ENCODE data around the gene ODAD2. TPM values are rescaled to one million over a fixed set of nuclear protein-coding genes. Genes with fewer than 3 reads are reported as not detected.

The ODAD2 gene
- total and polyA plus RNA-seq, 2 donors (not counting 3 experiments of a cell fraction or from before 2014, with no cell fraction given), result 1.1 to 4.4 TPM

GRCh38 chr10:27794157-27794556, 204.7 kb downstream of the ODAD2 start:
- dilution Hi-C loops (cut with MboI; ENCODE audit: extremely low pct_ligation_motif_present, low sequenced_read_pairs) (no loop called here), intact Hi-C loops (cut with micrococcal nuclease) (no loop called here)
- no TSS peak for BruUV-seq (replicated peaks)
- Histone ChIP-seq H3K4me3 (replicated peaks in 1 of 3; ENCODE audit: insufficient read depth in 1 of 3, low read depth in 1 of 3, low read length in 3 of 3) (no peak overlapping the region), H4K20me1 (replicated peaks; ENCODE audit: control insufficient read depth, extremely low read depth, insufficient read depth, low read length) (no peaks in the 10 kb centered on the region), H3K27me3 (ENCODE audit: control insufficient read depth in 2 of 2, insufficient read depth in 2 of 2, low read length in 2 of 2) (peaks cover 8 to 11% of the 10 kb centered on the region in 2 experiments), H3K79me2 (ENCODE audit: control insufficient read depth, insufficient read depth, low read length) (no peaks in the 10 kb centered on the region), H3K4me1 (ENCODE audit: control insufficient read depth, extremely low read depth, insufficient read depth, low read length) (no peaks in the 10 kb centered on the region), H3K9ac (replicated peaks; ENCODE audit: extremely low read depth, insufficient read depth, low read length) (no peak overlapping the region), H3K4me2 (ENCODE audit: insufficient read depth, low read length) (no peak overlapping the region), H3K9me3 (replicated peaks; ENCODE audit: control insufficient read depth, insufficient read depth, low read length) (no peaks in the 10 kb centered on the region), H2AFZ (ENCODE audit: low read depth, low read length) (no peak overlapping the region), H3K36me3 (ENCODE audit: control insufficient read depth in 2 of 2, extremely low read depth in 1 of 2, insufficient read depth in 2 of 2, low read length in 2 of 2) (no peaks in the 10 kb centered on the region), H3K27ac (ENCODE audit: insufficient read depth, low read depth, low read length) (no peak overlapping the region), H3K9me1 (replicated peaks; ENCODE audit: control insufficient read depth, extremely low read depth, insufficient read depth, low read length) (no peaks in the 10 kb centered on the region)
- DNase-seq (ENCODE audit: low read depth, low spot score), result no peak
- no peak for FAIRE-seq
- CTCF ChIA-PET, result interaction anchor here (1.6 kb wide), 1 partner anchor 10 kb away, joined by 4 read pairs; no protein-coding TSS in a partner anchor
- POLR2A ChIA-PET, result no interaction called here
- TF ChIP-seq CTCF (IDR thresholded peaks at IDR 0.05; ENCODE audit: extremely low read depth in 1 of 2, insufficient read depth in 1 of 2, low read depth in 1 of 2, low read length in 2 of 2) (no peak), EZH2 (IDR thresholded peaks at IDR 0.05; ENCODE audit: borderline replicate concordance, low read depth, low read length, severe bottlenecking) (no peak)

GRCh38 chr10:27792216-27792615, 206.7 kb downstream of the ODAD2 start:
- no peak overlapping the region for H3K9ac ChIP-seq (replicated peaks; ENCODE audit: extremely low read depth, insufficient read depth, low read length)
- dilution Hi-C loops (cut with MboI; ENCODE audit: extremely low pct_ligation_motif_present, low sequenced_read_pairs), result no loop called here
- no TSS peak for BruUV-seq (replicated peaks)
- TF ChIP-seq MAX (IDR thresholded peaks at IDR 0.05; ENCODE audit: insufficient read depth, insufficient read length) (no peak), POLR2AphosphoS5 (IDR thresholded peaks at IDR 0.05; ENCODE audit: insufficient read depth, low read depth, low read length) (no peak), EZH2 (IDR thresholded peaks at IDR 0.05; ENCODE audit: borderline replicate concordance, low read depth, low read length, severe bottlenecking) (no peak), JUN (IDR thresholded peaks at IDR 0.05; ENCODE audit: borderline replicate concordance, insufficient read depth, insufficient read length, low read depth) (no peak), FOS (IDR thresholded peaks at IDR 0.05; ENCODE audit: borderline replicate concordance, insufficient read depth, low read length) (no peak), POLR2A (IDR thresholded peaks at IDR 0.05; ENCODE audit: low read depth, low read length) (no peak), GATA2 (IDR thresholded peaks at IDR 0.05; ENCODE audit: insufficient read depth, insufficient read length, low read depth, low read length) (no peak), CTCF (IDR thresholded peaks at IDR 0.05; ENCODE audit: extremely low read depth in 1 of 2, insufficient read depth in 1 of 2, low read depth in 1 of 2, low read length in 2 of 2) (no peak), MYC (IDR thresholded peaks at IDR 0.05; ENCODE audit: low read depth, low read length) (no peak)
- H3K9me1 ChIP-seq (replicated peaks; ENCODE audit: control insufficient read depth, extremely low read depth, insufficient read depth, low read length), result no peaks in the 10 kb centered on the region
- ChIA-PET POLR2A (no interaction called here), CTCF (no interaction called here)
- no peak overlapping the region for H2AFZ ChIP-seq (ENCODE audit: low read depth, low read length)
- H3K9me3 ChIP-seq (replicated peaks; ENCODE audit: control insufficient read depth, insufficient read depth, low read length), result no peaks in the 10 kb centered on the region
- FAIRE-seq (no peak), DNase-seq (ENCODE audit: low read depth, low spot score) (no peak)
- no peaks in the 10 kb centered on the region for H4K20me1 ChIP-seq (replicated peaks; ENCODE audit: control insufficient read depth, extremely low read depth, insufficient read depth, low read length)
- H3K4me2 ChIP-seq (ENCODE audit: insufficient read depth, low read length), result no peak overlapping the region
- H3K27me3 ChIP-seq (ENCODE audit: control insufficient read depth in 2 of 2, insufficient read depth in 2 of 2, low read length in 2 of 2), result peaks cover 8% of the 10 kb centered on the region in 2 experiments
- no peaks in the 10 kb centered on the region for H3K36me3 ChIP-seq (ENCODE audit: control insufficient read depth in 2 of 2, extremely low read depth in 1 of 2, insufficient read depth in 2 of 2, low read length in 2 of 2)
- no peak overlapping the region for H3K27ac ChIP-seq (ENCODE audit: insufficient read depth, low read depth, low read length)
- no peaks in the 10 kb centered on the region for H3K79me2 ChIP-seq (ENCODE audit: control insufficient read depth, insufficient read depth, low read length)
- no peaks in the 10 kb centered on the region for H3K4me1 ChIP-seq (ENCODE audit: control insufficient read depth, extremely low read depth, insufficient read depth, low read length)
- intact Hi-C loops (cut with micrococcal nuclease), result no loop called here
- H3K4me3 ChIP-seq (replicated peaks in 1 of 3; ENCODE audit: insufficient read depth in 1 of 3, low read depth in 1 of 3, low read length in 3 of 3), result no peak overlapping the region
